H9 (cell line): Measurements from ENCODE around the gene DAD1. TPM values are rescaled to one million over a fixed set of nuclear protein-coding genes. Genes with fewer than 3 reads are reported as not detected.

Experiments used
- DNase-seq: peaks from one replicate; pipeline ENCODE4 v3.0.0-alpha.2; 2017
- H2AFZ ChIP-seq: one replicate; pipeline ENCODE4 v1.6.1; 2013; ENCODE audit warnings: mild to moderate bottlenecking, low read length, control low read depth, moderate library complexity
- H2AK5ac ChIP-seq: 2 replicates; pipeline ENCODE4 v1.6.1; 2013; ENCODE audit warnings: low read length, control low read depth, mixed read lengths; ENCODE audit not compliant: insufficient read length
- H2BK120ac ChIP-seq: one replicate; pipeline ENCODE4 v1.6.1; 2013; ENCODE audit warnings: low read depth, mild to moderate bottlenecking, low read length, control low read depth, inconsistent platforms; ENCODE audit not compliant: poor library complexity, severe bottlenecking
- H2BK12ac ChIP-seq: 2 replicates; pipeline ENCODE4 v1.6.1; 2013; ENCODE audit warnings: low read length, control low read depth, mixed read lengths, low read depth; ENCODE audit not compliant: insufficient read length
- H2BK15ac ChIP-seq: 2 replicates; pipeline ENCODE4 v1.6.1; 2013; ENCODE audit warnings: low read depth, low read length, control low read depth
- H2BK20ac ChIP-seq: one replicate; pipeline ENCODE4 v1.6.1; 2013; ENCODE audit warnings: low read depth, mild to moderate bottlenecking, low read length, control low read depth, inconsistent platforms; ENCODE audit not compliant: poor library complexity, severe bottlenecking
- H2BK5ac ChIP-seq: 2 replicates; pipeline ENCODE4 v1.6.1; 2013; ENCODE audit warnings: low read length, control low read depth, mixed read lengths; ENCODE audit not compliant: insufficient read length
- H3K14ac ChIP-seq: 2 replicates; pipeline ENCODE4 v1.6.1; 2013; ENCODE audit warnings: low read length, control low read depth; ENCODE audit not compliant: insufficient read depth
- H3K18ac ChIP-seq: 2 replicates; pipeline ENCODE4 v1.6.1; 2013; ENCODE audit warnings: low read depth, mild to moderate bottlenecking, mixed read lengths, low read length, control low read depth; ENCODE audit not compliant: insufficient read length
- H3K23ac ChIP-seq: 2 replicates; pipeline ENCODE4 v1.6.1; 2013; ENCODE audit warnings: low read length, control low read depth, mixed read lengths, low read depth; ENCODE audit not compliant: insufficient read length
- H3K23me2 ChIP-seq: 2 replicates; pipeline ENCODE4 v1.6.1; 2013; ENCODE audit warnings: low read depth, mild to moderate bottlenecking, mixed read lengths, low read length, control low read depth; ENCODE audit not compliant: insufficient read length, poor library complexity, severe bottlenecking
- H3K27ac ChIP-seq: 2 replicates; pipeline ENCODE4 v1.5.1; 2013; ENCODE audit warnings: low read length, control low read depth, mixed read lengths, low read depth; ENCODE audit not compliant: insufficient read length
- H3K27me3 ChIP-seq: 2 replicates; pipeline ENCODE4 v1.6.1; 2013; ENCODE audit warnings: low read length, control low read depth, inconsistent platforms; ENCODE audit not compliant: insufficient read depth
- H3K4ac ChIP-seq: 2 replicates; pipeline ENCODE4 v1.6.1; 2013; ENCODE audit warnings: low read depth, mild to moderate bottlenecking, control low read depth, inconsistent platforms, low read length, moderate library complexity
- H3K4me1 ChIP-seq: 2 replicates; pipeline ENCODE4 v1.6.1; 2013; ENCODE audit warnings: low read length, control low read depth, inconsistent platforms; ENCODE audit not compliant: insufficient read depth
- H3K4me2 ChIP-seq: 2 replicates; pipeline ENCODE4 v1.6.1; 2013; ENCODE audit warnings: low read length, control low read depth, mixed read lengths; ENCODE audit not compliant: insufficient read length, insufficient read depth
- H3K56ac ChIP-seq: 2 replicates; pipeline ENCODE4 v1.6.1; 2013; ENCODE audit warnings: low read depth, mild to moderate bottlenecking, mixed read lengths, low read length, control low read depth; ENCODE audit not compliant: insufficient read length
- H3K79me1 ChIP-seq: 2 replicates; pipeline ENCODE4 v1.6.1; 2013; ENCODE audit warnings: low read depth, mild to moderate bottlenecking, moderate library complexity, low read length, control low read depth, inconsistent platforms; ENCODE audit not compliant: insufficient read depth, poor library complexity, severe bottlenecking
- H3K79me2 ChIP-seq: 2 replicates; pipeline ENCODE4 v1.6.1; 2013; ENCODE audit warnings: low read length, control low read depth, inconsistent platforms; ENCODE audit not compliant: insufficient read depth
- H3K9ac ChIP-seq: 2 replicates; pipeline ENCODE4 v1.6.1; 2013; ENCODE audit warnings: low read length, control low read depth, mixed read lengths; ENCODE audit not compliant: insufficient read length; ENCODE audit errors: extremely low read depth
- H3K9me3 ChIP-seq: one replicate; pipeline ENCODE4 v1.6.1; 2013; ENCODE audit warnings: low read depth, low read length, inconsistent platforms; ENCODE audit not compliant: control insufficient read depth
- H3T11ph ChIP-seq: one replicate; pipeline ENCODE4 v1.6.1; 2013; ENCODE audit warnings: mild to moderate bottlenecking, low read length, control low read depth, inconsistent platforms
- H4K20me1 ChIP-seq: one replicate; pipeline ENCODE4 v1.6.1; 2013; ENCODE audit not compliant: control insufficient read depth, insufficient read length, insufficient read depth
- H4K5ac ChIP-seq: 2 replicates; pipeline ENCODE4 v1.6.1; 2013; ENCODE audit warnings: low read depth, mild to moderate bottlenecking, mixed read lengths, low read length, control low read depth; ENCODE audit not compliant: insufficient read length
- H4K8ac ChIP-seq: replicated peaks from 2 replicates; pipeline ENCODE4 v1.6.1; 2013; ENCODE audit warnings: low read length, control low read depth, mixed read lengths, low read depth; ENCODE audit not compliant: insufficient read length
- H4K91ac ChIP-seq: 2 replicates; pipeline ENCODE4 v1.6.1; 2013; ENCODE audit warnings: low read depth, mild to moderate bottlenecking, moderate library complexity, mixed read lengths, low read length, control low read depth; ENCODE audit not compliant: insufficient read length
- H3K27ac Mint-ChIP-seq, 3 experiments: 2 replicates in 2 of 3; 3 replicates in 1 of 3; pipeline ENCODE4 v1.8.0; 2020 to 2021; ENCODE audit warnings: mixed read lengths in 3 of 3, mild to moderate bottlenecking in 1 of 3, moderate library complexity in 1 of 3
- H3K27me3 Mint-ChIP-seq: 2 replicates; pipeline ENCODE4 v1.8.0; 2021; ENCODE audit warnings: low read depth, mild to moderate bottlenecking, moderate library complexity, mixed read lengths
- H3K36me3 Mint-ChIP-seq, 3 experiments: 2 replicates in 2 of 3; 3 replicates in 1 of 3; pipeline ENCODE4 v1.8.0; 2020 to 2021; ENCODE audit warnings: low read depth in 3 of 3, mixed read lengths in 3 of 3; ENCODE audit not compliant: insufficient read depth in 1 of 3
- H3K4me1 Mint-ChIP-seq, 2 experiments: 2 replicates each; pipeline ENCODE4 v1.8.0; 2020; ENCODE audit warnings: mixed read lengths in 2 of 2
- H3K4me3 Mint-ChIP-seq, 2 experiments: 2 replicates in 1 of 2; 3 replicates in 1 of 2; pipeline ENCODE4 v1.8.0; 2020 to 2021; ENCODE audit warnings: mild to moderate bottlenecking in 2 of 2, mixed read lengths in 2 of 2, moderate library complexity in 1 of 2
- H3K9me3 Mint-ChIP-seq, 2 experiments: 2 replicates in 1 of 2; 3 replicates in 1 of 2; pipeline ENCODE4 v1.8.0; 2020; ENCODE audit warnings: mild to moderate bottlenecking in 2 of 2, mixed read lengths in 2 of 2, moderate library complexity in 1 of 2
- CTCF ChIP-seq: fragments of 200-600 bp; sonication (generic); conservative IDR thresholded peaks from 3 replicates; pipeline ENCODE4 v1.8.0; 2021; ENCODE audit warnings: antibody characterized with exemption, mild to moderate bottlenecking
- WGBS: extraction: QIAGEN DNeasy Blood & Tissue Kit; methylation state at CpG from one replicate; pipeline ENCODE4 v1.1.7; 2013; ENCODE audit warnings: missing lambda C conversion rate, low lambda C conversion rate, mixed read lengths; ENCODE audit not compliant: insufficient read length; ENCODE audit errors: extremely low coverage; 5-methylcytosine and 5-hydroxymethylcytosine counted together
- total RNA-seq: library from RNA; stranded (reverse); gene quantifications from 2 replicates; pipeline ENCODE4 v1.2.1, GENCODE V29; 2021

Gene DAD1
- total RNA-seq, 1 experiment from 2014 or later = 127 TPM

- no peak for DNase-seq
- no peak overlapping the region for H3K4me2 ChIP-seq
- H3K27me3 Mint-ChIP-seq = peaks cover 2% of the 10 kb centered on the region; the same call in 1 of the 2 replicates
- H3K9me3 ChIP-seq = no peaks in the 10 kb centered on the region
- H3K56ac ChIP-seq = no peak overlapping the region
- H3K79me2 ChIP-seq = no peaks in the 10 kb centered on the region
- no peaks in the 10 kb centered on the region for H3K23me2 ChIP-seq
- peaks cover 22 to 32% of the 10 kb centered on the region in 2 experiments for H3K9me3 Mint-ChIP-seq
- no peak overlapping the region for H3T11ph ChIP-seq
- H3K4me1 ChIP-seq = no peaks in the 10 kb centered on the region; the same call in 1 of the 2 replicates
- no peak overlapping the region for H2AK5ac ChIP-seq
- no peaks in the 10 kb centered on the region for H3K27me3 ChIP-seq
- H3K36me3 Mint-ChIP-seq = peaks cover 4 to 15% (median 6%) of the 10 kb centered on the region in 3 experiments; a peak in 6 of 7 replicates
- H2BK20ac ChIP-seq = no peak overlapping the region
- no peaks in the 10 kb centered on the region for H3K79me1 ChIP-seq
- H4K91ac ChIP-seq = no peak overlapping the region
- peaks cover 23 to 25% of the 10 kb centered on the region in 2 experiments for H3K4me1 Mint-ChIP-seq
- H2BK15ac ChIP-seq = no peak overlapping the region
- no peaks in the 10 kb centered on the region for H4K20me1 ChIP-seq
- no peak overlapping the region for H3K27ac Mint-ChIP-seq
- no peak overlapping the region for H3K27ac ChIP-seq
- H2BK5ac ChIP-seq = no peak overlapping the region
- TF ChIP-seq CTCF = no peak
- no CpG with 5 or more reads among the region's 5 CpGs for WGBS
- H4K5ac ChIP-seq = no peak overlapping the region
- no peak overlapping the region for H3K14ac ChIP-seq
- no peak overlapping the region for H4K8ac ChIP-seq
- no peak overlapping the region for H3K18ac ChIP-seq
- H3K9ac ChIP-seq = no peak overlapping the region
- H2AFZ ChIP-seq = no peak overlapping the region
- no peak overlapping the region for H2BK12ac ChIP-seq
- H2BK120ac ChIP-seq = no peak overlapping the region
- no peak overlapping the region for H3K23ac ChIP-seq
- H3K4ac ChIP-seq = no peak overlapping the region
- H3K4me3 Mint-ChIP-seq = no peak overlapping the region
Observed at GRCh38 chr14:22629361-22629760, 40.3 kb upstream of the DAD1 start.
